SH-SY5Y (cell line): Measurements from ENCODE around the gene RPS6KA3.

Source experiments
- GATA2 ChIP-seq: IDR thresholded peaks from 2 replicates; pipeline ENCODE4 v1.6.1; 2011; ENCODE audit warnings: mild to moderate bottlenecking, low read depth, low read length
- GATA3 ChIP-seq: IDR thresholded peaks from 2 replicates; pipeline ENCODE4 v1.6.1; 2011; ENCODE audit warnings: low read depth, mild to moderate bottlenecking, low read length, moderate library complexity

GRCh38 chrX:20285511-20285910 is 18.8 kb upstream of the RPS6KA3 start:
- TF ChIP-seq GATA3 = no peak
- no peak for TF ChIP-seq GATA2
